Activated B cell treated with CpG ODN at 0.5 μM for 24 hours (primary cell): ENCODE data around the gene RIMBP3C. TPM values are rescaled to one million over a fixed set of nuclear protein-coding genes. Genes with fewer than 3 reads are reported as not detected.
"Not testable (repeated sequence)": the region's sequence is repeated elsewhere in the genome, so short reads cannot be mapped to it uniquely, and the experiment has no call there.

Experiments used
- ATAC-seq: fragments of 200-7000 bp; cut with Tn5 transposase; one replicate; pipeline ENCODE4 v1.10.0; 2021; ENCODE audit warnings: low read depth, mild to moderate bottlenecking, moderate library complexity
- CTCF ChIA-PET: fragments of 350-600 bp; sonication (Branson Sonifier 250); formaldehyde crosslinking; loops from one replicate; lab custom pipeline; 2021; ENCODE audit warnings: antibody characterized with exemption; lab: Charles Lee
- POLR2A ChIA-PET: fragments of 350-600 bp; sonication (Branson Sonifier 250); formaldehyde crosslinking; loops from one replicate; lab custom pipeline; 2021; ENCODE audit warnings: antibody characterized with exemption; lab: Charles Lee
- DNase-seq: peaks from one replicate; pipeline ENCODE4 v3.0.0; 2022
- H3K27ac Mint-ChIP-seq: one replicate; pipeline ENCODE4 v1.8.0; 2020; ENCODE audit warnings: mixed read lengths
- H3K27me3 Mint-ChIP-seq: one replicate; pipeline ENCODE4 v1.8.0; 2021; ENCODE audit warnings: mixed read lengths
- H3K36me3 Mint-ChIP-seq: one replicate; pipeline ENCODE4 v1.8.0; 2021; ENCODE audit warnings: low read depth, mixed read lengths
- H3K4me1 Mint-ChIP-seq: one replicate; pipeline ENCODE4 v1.8.0; 2021; ENCODE audit warnings: mixed read lengths
- H3K4me3 Mint-ChIP-seq: one replicate; pipeline ENCODE4 v1.8.0; 2020; ENCODE audit warnings: mild to moderate bottlenecking, mixed read lengths
- H3K9me3 Mint-ChIP-seq: one replicate; pipeline ENCODE4 v1.8.0; 2020; ENCODE audit warnings: mixed read lengths
- intact Hi-C: fragments of 100-400 bp; cut with micrococcal nuclease; formaldehyde crosslinking; loops from one replicate; pipeline ENCODE4 v1.15.1; 2024
- total RNA-seq: library from RNA; stranded (reverse); gene quantifications from 2 replicates; pipeline ENCODE4 v1.2.3, GENCODE V29; 2022
- TF ChIP-seq, protein P1 (sequence below): fragments of 200-600 bp; IDR thresholded peaks from one replicate; pipeline ENCODE4 v1.8.0; 2022; ENCODE audit warnings: antibody characterized with exemption, mild to moderate bottlenecking

RIMBP3C gene
- total RNA-seq, 1 donor from 2014 or later: 0.24 TPM

DNA sequence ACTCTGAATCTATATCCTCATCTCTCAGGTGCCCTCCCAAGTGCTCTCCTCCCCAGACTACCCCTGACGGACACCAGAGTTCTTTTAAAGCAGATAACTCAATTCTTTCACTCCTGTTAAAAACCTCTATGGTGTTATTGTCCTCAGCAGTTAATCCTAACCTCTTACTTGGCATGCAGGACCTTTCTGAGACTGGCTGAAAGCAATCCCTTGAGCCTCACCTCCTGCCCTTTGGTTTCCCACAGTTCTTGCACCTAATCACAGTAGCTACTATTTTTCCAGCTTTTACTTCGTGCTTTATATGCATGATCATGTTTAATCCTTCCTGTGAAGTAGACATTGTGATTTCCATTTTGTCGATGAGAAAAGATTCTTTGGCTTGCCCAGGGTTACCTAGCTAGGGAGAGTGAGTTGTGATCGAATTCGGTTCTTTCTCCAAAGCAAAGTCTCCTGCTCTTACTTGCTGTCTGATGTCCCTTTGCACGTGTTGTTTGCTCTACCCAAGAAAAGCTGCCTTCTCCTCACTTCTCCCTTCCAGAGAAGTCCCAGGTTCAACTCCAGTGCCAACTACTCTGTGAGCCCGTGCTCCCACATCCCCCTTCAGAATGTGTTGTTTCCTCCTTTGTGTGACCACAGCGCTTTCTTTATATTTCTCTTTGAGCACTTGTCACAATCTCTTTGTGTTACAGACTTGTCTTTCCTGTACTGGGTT, 18.4 kb upstream of the RIMBP3C start:
- peak overlapping the region; percentile 89 for H3K4me3 Mint-ChIP-seq
- CTCF ChIA-PET: interaction anchor here (1.2 kb wide), 1 partner anchor 9 kb away, joined by 3 read pairs; no protein-coding TSS in a partner anchor
- no peak for ATAC-seq

DNA sequence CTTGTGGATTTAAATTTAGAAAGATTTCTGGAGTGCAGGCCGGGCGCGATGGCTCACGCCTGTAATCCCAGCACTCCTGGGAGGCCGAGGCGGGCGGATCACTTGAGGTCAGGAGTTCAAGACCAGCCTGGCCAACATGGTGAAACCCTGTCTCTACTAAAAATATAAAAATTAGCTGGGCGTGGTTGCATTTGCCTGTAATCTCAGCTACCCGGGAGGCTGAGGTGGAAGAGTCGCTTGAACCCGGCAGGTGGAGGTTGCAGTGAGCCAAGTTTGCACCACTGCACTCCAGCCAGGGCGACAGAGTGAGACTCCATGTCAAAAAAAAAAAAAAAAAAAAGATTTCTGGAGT, 17.8 kb upstream of the RIMBP3C start:
- H3K27me3 Mint-ChIP-seq, H3K27ac Mint-ChIP-seq, DNase-seq, intact Hi-C loops, H3K9me3 Mint-ChIP-seq, ATAC-seq: not testable (repeated sequence)
- peaks cover 21% of the 10 kb centered on the region for H3K36me3 Mint-ChIP-seq
- ChIA-PET CTCF (interaction anchor here (1.2 kb wide), 1 partner anchor 10 kb away, joined by 3 read pairs; no protein-coding TSS in a partner anchor), POLR2A (interaction anchor here (0.6 to 2.4 kb wide), 3 partner anchors 20 to 1710 kb away, joined by 3 to 10 read pairs (median 7); partner anchors contain the start of gene YDJC)
- H3K4me1 Mint-ChIP-seq: peaks cover 54% of the 10 kb centered on the region
- peak overlapping the region; percentile 89 for H3K4me3 Mint-ChIP-seq

More for the DNA sequence above, 18.4 kb upstream of the RIMBP3C start:
- POLR2A ChIA-PET: interaction anchor here (1.3 kb wide), 1 partner anchor 19 kb away, joined by 3 read pairs; no protein-coding TSS in a partner anchor
- Mint-ChIP-seq H3K9me3 (no peaks in the 10 kb centered on the region), H3K27me3 (no peaks in the 10 kb centered on the region), H3K4me1 (peaks cover 57% of the 10 kb centered on the region), H3K36me3 (peaks cover 21% of the 10 kb centered on the region), H3K27ac (peak overlapping the region; percentile 15)
- intact Hi-C loops: loop anchor here (10.0 kb wide), 1 partner anchor 55 kb away; no protein-coding TSS in a partner anchor
- TF ChIP-seq, protein P1, sequence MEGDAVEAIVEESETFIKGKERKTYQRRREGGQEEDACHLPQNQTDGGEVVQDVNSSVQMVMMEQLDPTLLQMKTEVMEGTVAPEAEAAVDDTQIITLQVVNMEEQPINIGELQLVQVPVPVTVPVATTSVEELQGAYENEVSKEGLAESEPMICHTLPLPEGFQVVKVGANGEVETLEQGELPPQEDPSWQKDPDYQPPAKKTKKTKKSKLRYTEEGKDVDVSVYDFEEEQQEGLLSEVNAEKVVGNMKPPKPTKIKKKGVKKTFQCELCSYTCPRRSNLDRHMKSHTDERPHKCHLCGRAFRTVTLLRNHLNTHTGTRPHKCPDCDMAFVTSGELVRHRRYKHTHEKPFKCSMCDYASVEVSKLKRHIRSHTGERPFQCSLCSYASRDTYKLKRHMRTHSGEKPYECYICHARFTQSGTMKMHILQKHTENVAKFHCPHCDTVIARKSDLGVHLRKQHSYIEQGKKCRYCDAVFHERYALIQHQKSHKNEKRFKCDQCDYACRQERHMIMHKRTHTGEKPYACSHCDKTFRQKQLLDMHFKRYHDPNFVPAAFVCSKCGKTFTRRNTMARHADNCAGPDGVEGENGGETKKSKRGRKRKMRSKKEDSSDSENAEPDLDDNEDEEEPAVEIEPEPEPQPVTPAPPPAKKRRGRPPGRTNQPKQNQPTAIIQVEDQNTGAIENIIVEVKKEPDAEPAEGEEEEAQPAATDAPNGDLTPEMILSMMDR: no peak
- no peak for DNase-seq

DNA sequence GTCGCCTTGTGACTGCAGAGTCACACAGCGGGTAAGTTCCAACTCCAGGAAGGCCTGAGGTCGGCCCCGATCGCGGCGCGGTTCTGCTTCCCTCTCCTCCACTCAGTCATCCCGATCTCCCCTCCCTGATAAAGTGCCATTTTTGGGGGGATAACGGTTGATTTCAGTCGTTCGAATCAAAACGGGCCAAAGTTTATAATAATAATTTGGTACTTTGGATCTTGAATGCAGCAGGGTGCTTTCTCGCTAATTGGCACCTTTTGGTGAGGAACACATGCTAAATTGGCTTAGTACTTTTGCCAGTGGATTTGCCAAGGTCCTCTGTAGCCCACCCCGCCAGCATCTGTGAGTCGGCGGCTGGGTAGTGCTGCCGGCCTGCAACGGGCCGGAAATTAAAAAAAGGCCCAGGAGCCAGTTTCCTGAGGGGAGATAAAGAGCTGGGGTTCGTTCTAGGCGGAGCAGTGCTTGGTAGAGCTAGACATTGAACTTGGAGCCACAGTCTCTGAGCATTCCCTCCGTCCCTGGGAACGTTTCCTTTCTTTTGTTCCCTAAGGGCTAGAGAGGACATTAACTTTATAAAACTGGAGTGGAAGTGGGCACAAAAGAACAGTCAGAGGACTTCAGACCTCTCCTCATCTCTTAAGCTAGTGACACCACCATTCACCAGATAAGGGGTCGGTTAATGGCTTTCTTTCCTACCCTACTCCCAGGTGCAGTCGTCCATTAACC, 17.2 kb upstream of the RIMBP3C start:
- H3K4me1 Mint-ChIP-seq: peaks cover 51% of the 10 kb centered on the region
- intact Hi-C loops: loop anchor here (1.0 kb wide), 1 partner anchor 20 kb away; no protein-coding TSS in a partner anchor
- POLR2A ChIA-PET: interaction anchor here (0.6 to 2.4 kb wide), 5 partner anchors 19 to 1709 kb away, joined by 3 to 10 read pairs (median 7); partner anchors contain the start of genes SDF2L1 and YDJC
- peak overlapping the region; percentile 89 for H3K4me3 Mint-ChIP-seq
- TF ChIP-seq, protein P1: no peak
- DNase-seq (no peak), ATAC-seq (peak; percentile 10)
- CTCF ChIA-PET: interaction anchor here (1.2 to 1.4 kb wide), 2 partner anchors 11 to 61 kb away, joined by 3 to 4 read pairs; no protein-coding TSS in a partner anchor
- peaks cover 21% of the 10 kb centered on the region for H3K36me3 Mint-ChIP-seq
- no peaks in the 10 kb centered on the region for H3K27me3 Mint-ChIP-seq
- no peaks in the 10 kb centered on the region for H3K9me3 Mint-ChIP-seq
- H3K27ac Mint-ChIP-seq: peak overlapping the region; percentile 82

DNA sequence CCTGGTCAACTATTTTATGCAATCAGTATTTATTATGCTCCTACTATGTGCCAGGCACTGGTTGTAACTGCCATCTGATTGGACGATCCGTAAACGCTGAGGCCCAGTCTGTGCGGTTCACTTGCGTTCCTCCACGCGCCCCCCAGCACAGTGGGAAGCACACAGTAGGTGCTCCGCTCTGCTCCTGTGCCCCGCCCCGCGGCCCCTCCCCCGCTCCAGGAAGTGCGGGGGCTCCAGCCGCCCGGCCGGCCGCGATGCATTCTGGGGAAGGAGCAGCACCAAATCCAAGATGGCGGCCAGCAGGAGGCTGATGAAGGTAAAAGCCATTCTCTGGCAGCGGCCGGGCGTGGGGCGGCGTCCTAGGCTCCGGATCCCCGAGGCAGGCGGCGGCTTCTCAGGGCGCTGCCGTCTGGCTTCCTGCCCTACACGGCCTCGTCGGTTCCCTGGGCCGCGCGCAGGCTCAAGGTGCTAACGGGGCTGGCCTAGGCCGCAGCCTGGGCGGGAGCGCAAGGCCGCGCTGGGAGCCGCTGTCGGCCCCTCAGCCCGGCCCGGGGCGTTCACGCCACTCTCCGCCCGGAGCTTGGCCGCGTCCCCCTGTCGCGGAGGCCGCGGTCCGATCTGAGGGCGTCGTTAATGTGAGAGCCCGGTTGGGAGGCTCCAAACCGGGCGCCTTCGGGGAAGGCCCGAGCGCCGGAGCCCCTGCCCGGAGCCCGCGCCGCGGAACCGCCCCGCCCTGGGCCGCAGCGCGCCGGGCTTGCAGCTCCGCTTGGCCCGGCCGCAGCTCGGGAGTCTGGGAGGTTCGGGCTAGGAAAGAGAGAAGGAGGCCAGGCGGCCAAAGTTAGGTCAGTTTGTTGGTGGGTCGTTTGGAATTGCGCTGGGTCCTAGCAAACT, 16.4 kb upstream of the RIMBP3C start, which contains the start of gene UBE2L3:
Gene UBE2L3, plus strand, starts transcription at position 259 of the 891 bp plus-strand sequence. Its CDS starts 31 bp downstream, at position 290.
- Mint-ChIP-seq H3K36me3 (peaks cover 17% of the 10 kb centered on the region), H3K9me3 (no peaks in the 10 kb centered on the region), H3K4me1 (peaks cover 44% of the 10 kb centered on the region), H3K27ac (peak within 1 kb of the TSS; percentile 82), H3K27me3 (no peaks in the 10 kb centered on the region), H3K4me3 (peak within 1 kb of the TSS; percentile 89)
- DNase-seq (peak; percentile 86), ATAC-seq (peak; percentile 92)
- CTCF ChIA-PET: interaction anchor here (1.4 kb wide), 1 partner anchor 62 kb away, joined by 4 read pairs; no protein-coding TSS in a partner anchor
- intact Hi-C loops: loop anchor here (1.0 kb wide), 1 partner anchor 21 kb away; no protein-coding TSS in a partner anchor
- TF ChIP-seq, protein P1: no peak
- POLR2A ChIA-PET: interaction anchor here (0.9 to 2.4 kb wide), 3 partner anchors 20 to 74 kb away, joined by 4 to 10 read pairs (median 7); partner anchors contain the start of genes SDF2L1 and YDJC
